GM19455 (cell line): ENCODE data around the gene KIAA0753.
"Not testable (repeated sequence)": the region's sequence is repeated elsewhere in the genome, so short reads cannot be mapped to it uniquely, and the experiment has no call there.

ENCODE experiments used
- ATAC-seq: cut with Tn5 transposase; IDR thresholded peaks from one replicate; pipeline ENCODE4 v1.9.1; 2021; ENCODE audit not compliant: unreplicated experiment

The KIAA0753 gene

DNA sequence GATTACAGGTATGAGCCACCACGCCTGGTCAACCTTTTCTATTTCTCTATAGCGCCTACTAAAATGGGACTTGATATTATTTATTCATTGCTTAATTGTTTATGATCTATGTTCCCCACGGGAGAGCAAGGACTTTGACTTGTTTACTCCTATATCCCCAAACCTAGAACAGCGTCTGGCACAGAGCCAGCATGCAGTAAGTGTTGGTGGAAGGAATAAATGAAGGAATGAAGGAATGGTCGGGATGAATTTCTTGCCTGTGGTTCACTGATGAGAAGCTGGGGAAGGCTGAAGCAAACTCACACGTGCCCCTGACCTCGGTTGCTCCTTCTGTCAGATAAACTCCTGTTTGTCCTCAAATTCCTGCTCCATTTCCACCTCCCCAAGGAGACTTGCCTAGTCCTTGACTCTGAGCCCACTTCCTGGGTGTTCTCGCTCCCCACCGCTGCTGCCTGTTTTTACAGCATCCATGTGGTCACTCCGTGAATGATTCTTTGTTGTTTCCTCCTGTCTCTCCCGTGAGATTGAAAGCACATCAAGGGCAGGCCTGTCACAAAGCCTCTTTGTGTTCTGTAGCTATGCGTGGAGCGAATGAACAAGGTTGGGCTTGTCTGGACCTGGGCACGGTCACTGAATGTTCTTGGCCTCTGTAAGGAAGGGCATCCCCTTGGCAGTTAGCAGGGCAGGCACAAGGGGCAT is 28.4 kb upstream of the KIAA0753 start:
- no peak for ATAC-seq

GRCh38 chr17:6668219-6668618 is 27.7 kb upstream of the KIAA0753 start:
- ATAC-seq = no peak

DNA sequence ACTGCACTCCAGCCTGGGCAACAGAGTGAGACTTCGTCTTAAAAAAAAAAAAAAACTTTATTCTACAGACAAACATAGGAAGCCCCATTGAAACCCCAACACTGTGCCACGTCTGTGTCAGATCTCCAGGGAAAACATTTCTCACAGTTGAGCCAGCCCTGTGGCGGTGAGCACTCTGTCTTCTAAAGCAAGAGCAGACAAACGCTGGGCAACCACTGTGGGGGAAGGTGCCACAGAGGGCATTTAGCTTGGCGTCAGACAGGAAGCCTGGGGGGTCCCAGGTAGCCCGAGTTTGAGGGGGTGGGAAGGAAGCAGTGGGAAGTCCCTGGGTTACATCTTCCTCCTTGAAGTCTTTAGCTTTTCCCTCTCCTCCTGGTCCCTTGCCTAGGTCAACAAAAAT is 27.0 kb upstream of the KIAA0753 start:
- ATAC-seq = no peak

GRCh38 chr17:6666557-6666956 is 26.0 kb upstream of the KIAA0753 start:
- no peak for ATAC-seq

DNA sequence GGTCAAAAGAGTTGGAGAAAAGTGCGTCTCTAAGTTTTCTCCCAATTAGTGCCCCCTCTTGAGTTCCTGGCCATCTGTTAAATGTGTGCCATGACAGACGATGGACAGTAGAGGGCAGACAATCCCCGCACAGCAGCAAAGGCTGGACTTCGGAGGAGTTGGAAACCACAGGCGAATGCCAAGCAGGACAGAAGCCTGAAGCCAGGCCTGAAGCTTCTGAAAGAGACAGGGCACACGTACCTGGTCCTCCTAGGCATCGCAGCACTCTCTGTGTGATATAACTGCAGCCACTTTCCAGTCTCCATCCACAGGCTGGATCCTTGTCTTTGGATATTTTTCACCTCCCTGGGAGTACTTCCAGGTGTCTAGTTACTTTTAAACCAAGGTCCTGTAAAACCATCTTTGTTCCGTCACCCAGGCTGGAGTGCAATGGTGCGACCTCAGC is 25.6 kb upstream of the KIAA0753 start:
- no peak for ATAC-seq

DNA sequence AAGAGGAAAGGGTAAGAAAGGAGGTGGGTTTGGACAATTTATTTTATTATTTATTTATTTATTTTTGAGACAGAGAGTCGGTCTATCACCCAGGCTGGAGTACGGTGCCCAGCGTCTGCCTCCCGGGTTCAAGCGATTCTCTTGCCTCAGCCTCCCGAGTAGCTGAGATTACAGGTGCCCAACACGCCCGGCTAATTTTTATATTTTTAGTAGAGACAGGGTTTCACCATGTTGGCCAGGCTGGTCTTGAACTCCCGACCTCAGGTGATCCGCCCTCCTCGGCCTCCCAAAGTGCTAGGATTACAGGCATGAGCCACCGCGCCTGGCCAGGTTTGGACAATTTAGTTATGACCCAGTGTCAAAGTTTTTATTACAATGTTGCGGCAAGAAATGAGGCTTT is 22.7 kb upstream of the KIAA0753 start:
- ATAC-seq = not testable (repeated sequence)

DNA sequence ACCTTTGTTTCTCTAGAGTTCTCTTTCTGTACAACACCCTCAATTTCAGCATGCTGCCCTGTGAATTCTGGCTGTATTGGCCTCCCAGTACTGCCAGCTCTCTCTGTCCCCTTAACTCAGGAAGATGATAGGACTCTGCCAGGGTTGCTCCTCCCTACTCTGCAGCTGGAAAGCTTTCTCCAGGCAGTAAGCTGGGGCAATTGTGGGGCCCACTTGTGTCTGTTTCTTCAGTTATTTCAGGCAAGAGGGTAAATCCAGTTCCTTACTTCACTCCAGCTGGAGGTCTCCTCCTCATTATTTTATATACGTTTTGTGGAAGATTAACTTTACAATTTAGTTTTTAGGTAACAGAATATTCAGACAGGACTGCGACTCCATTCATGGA is 20.9 kb upstream of the KIAA0753 start:
- ATAC-seq = no peak

- peak; percentile 63 for ATAC-seq
These were observed 20.4 kb upstream of the KIAA0753 start for GRCh38 chr17:6660805-6661463.

GRCh38 chr17:6660101-6660500 is 19.6 kb upstream of the KIAA0753 start:
- no peak for ATAC-seq

- ATAC-seq = not testable (repeated sequence)
These were observed 17.9 kb upstream of the KIAA0753 start for GRCh38 chr17:6658411-6658810.

GRCh38 chr17:6657633-6658287 is 17.2 kb upstream of the KIAA0753 start:
- no peak for ATAC-seq

- ATAC-seq = not testable (repeated sequence)
These were observed 16.5 kb upstream of the KIAA0753 start for GRCh38 chr17:6656797-6657632.

DNA sequence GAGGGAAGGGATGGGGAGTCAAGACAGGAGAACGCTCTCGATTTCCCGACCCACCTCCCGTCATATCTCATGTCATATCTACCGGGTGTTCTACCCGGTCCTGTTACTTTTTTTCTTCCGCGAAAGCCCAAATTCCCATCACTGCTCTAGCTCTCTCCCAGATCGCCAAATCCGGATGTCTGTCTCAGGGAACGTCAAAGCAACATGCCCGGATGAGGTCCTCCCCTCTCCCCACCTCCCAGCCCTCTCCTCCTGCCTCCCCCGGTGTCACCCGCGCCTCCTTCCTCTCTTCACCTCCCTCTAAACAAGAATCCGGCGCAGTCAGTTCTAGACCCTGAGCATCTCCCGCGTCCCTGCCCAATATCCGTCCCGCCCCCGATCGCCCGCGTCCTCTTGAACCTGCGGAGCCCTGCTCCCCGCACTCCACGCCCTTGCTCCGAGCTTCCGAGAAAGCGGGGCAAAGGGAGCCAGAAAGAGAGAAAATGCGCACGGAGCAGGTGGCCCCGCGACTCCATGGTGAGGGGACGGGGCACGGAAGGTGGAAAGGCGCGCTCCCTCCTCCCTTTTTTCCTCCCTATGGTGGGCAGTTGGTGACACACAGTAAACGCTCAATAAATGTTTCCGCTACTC is 15.3 kb upstream of the KIAA0753 start:
- not testable (repeated sequence) for ATAC-seq

DNA sequence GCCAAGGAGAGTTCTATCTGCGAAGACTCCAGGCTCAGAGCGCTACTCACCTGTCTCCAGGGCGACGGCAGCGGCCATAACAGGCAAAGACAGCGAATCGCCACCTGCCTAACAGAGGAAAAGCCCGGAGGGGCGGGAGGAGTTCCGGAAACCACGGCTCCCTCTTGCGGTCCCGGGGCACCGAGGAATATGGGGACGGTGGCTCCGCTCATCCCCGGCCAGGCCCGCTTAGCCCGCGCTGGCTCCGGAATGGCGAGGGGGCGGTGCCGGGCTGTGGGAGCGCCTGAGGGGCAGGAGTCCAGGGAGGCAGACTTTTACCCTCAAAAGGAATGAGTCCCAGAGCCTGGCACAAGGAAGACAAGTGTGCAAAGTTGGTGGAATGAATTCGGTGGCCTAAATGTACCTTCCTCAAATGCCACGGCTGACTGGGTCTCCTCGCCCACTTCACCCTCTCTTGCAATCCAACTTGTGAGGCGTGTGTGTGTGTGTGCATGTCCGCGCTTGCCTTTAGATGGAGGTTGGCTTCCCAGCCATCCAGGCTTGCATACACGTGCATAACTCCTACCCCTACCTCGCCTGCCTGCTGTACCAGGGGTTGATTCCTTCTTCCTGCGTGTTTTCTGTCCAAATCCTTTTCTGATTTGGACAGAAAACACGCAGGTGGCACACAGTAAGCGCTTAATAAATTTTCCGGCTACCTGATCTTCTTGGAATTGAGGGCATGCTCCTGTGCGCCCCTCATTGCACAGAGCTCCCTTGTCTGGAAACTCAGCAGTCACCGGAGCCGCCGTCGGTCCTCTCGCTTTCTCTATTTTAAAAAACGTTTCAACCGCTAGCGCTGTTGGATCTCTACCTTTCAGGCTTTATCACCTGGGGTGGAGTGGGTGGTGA is 14.6 kb upstream of the KIAA0753 start:
- ATAC-seq = no peak

DNA sequence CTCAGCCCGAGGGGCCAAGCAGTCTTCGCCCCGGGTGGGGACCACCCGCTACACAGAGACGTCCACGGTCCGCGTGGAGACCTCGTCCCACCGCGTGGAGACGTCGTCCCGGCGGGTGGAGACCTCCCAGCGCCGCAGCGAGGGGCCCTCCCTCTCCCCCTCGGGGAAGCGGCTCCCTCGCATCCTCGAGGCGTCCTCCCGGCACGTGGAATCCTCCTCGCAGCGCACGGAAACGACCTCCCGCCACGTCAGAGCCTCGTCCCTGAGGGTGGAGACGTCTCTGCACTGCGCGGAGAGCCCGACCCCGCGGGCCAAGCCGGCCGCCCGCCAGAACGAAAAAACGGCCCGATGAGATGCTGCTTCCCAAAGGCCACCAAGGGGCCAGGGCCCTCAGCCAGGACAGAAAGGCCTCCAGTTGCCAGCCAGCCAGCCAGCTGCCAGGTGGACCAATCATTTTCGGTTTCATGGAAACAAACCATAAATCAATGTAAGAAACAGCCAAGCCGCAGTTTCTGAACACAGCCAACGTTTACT is 11.5 kb upstream of the KIAA0753 start:
- ATAC-seq = peak; percentile 6

GRCh38 chr17:6651354-6651918 is 10.9 kb upstream of the KIAA0753 start, which contains the start of the genes C17orf100 and MED31:
C17orf100 (plus strand) TSS chr17:6651762; CDS start chr17:6651914, 152 bp downstream.
MED31 (minus strand) TSS chr17:6651605; CDS start chr17:6651528, 77 bp downstream.
- ATAC-seq = peak; percentile 86

DNA sequence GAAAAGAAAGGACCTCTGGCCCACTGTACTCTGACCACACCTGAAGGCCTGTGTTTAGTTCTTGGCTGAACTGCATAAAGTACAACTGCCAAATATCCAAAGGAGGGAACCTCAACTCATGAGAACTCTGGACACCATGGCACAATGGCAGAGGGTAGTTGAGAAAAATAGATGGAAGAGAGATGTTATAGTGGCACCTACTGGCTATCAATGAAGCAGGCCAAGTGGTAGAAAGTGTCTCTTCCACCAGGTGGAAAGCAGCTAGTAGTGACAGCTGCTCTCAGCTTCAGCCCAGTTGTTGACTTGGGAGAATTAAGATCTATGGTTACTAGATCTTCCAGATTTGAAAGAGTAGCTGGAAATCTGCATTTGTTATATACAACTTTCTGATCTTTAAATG is 7.7 kb upstream of the KIAA0753 start:
- ATAC-seq = no peak

GRCh38 chr17:6643451-6644125 is 3.1 kb upstream of the KIAA0753 start:
- ATAC-seq = no peak
